HCT116 (cell line): ENCODE measurements around the gene PHF21A. TPM values are rescaled to one million over a fixed set of nuclear protein-coding genes. Genes with fewer than 3 reads are reported as not detected.

ENCODE experiments used
- ATAC-seq: fragments of 200-7000 bp; cut with Tn5 transposase; 2 replicates; pipeline ENCODE4 v1.9.1; 2020; ENCODE audit warnings: mild to moderate bottlenecking, moderate library complexity
- BruUV-seq: library from RNA; stranded (reverse); fragments of 400-500 nt; replicated peaks from 2 replicates; lab custom pipeline; 2021; lab: Mats Ljungman, UMichigan
- CTCF ChIA-PET: fragments of 300-600 bp; sonication (Branson Sonifier 250); formaldehyde crosslinking; loops from one replicate; lab custom pipeline; 2021; ENCODE audit warnings: antibody characterized with exemption; lab: Charles Lee
- POLR2A ChIA-PET: fragments of 300-600, 350-600 bp; sonication (Branson Sonifier 250); formaldehyde crosslinking; loops from one replicate; lab custom pipeline; 2021; ENCODE audit warnings: antibody characterized with exemption; lab: Charles Lee
- RAD21 ChIA-PET, 2 experiments: fragments of 300-600 bp; sonication (Branson Sonifier 250); formaldehyde crosslinking; loops; one replicate each; lab custom pipeline; 2023; ENCODE audit warnings: low total read pairs in 2 of 2; ENCODE audit not compliant: uncharacterized antibody in 2 of 2, unreplicated experiment in 2 of 2, low non-redundant PET in 1 of 2; lab: Charles Lee
- DNase-seq: peaks from one replicate; pipeline ENCODE4 v3.0.0-alpha.2; 2010; ENCODE audit warnings: low read depth, low spot score
- H2AFZ ChIP-seq: fragments of 200-600 bp; shearing (Covaris generic), sonication (generic); 2 replicates; pipeline ENCODE4 v1.6.1; 2017; ENCODE audit warnings: low read depth, mixed run types, mixed read lengths, antibody characterized with exemption, low read length; ENCODE audit not compliant: poor library complexity, severe bottlenecking
- H3K27ac ChIP-seq: 2 replicates; pipeline ENCODE4 v1.5.1; 2012; ENCODE audit warnings: low read depth, low read length
- H3K27me3 ChIP-seq: fragments of 200-600 bp; sonication (generic); 2 replicates; pipeline ENCODE4 v1.6.1; 2016; ENCODE audit warnings: mixed run types, low read length, mixed read lengths; ENCODE audit not compliant: insufficient read depth
- H3K36me3 ChIP-seq, 2 experiments: fragments of 200-500 bp in 1 of 2; fragments of 200-600 bp in 1 of 2; sonication (Bioruptor generic) in 1 of 2; sonication (generic) in 1 of 2; 2 replicates each; pipeline versions ENCODE4 v1.5.1 to v1.6.1; 2014 to 2016; ENCODE audit warnings: low read length in 2 of 2, inconsistent platforms in 1 of 2, mixed read lengths in 1 of 2, mixed run types in 1 of 2; ENCODE audit not compliant: insufficient read depth in 2 of 2, control insufficient read depth in 1 of 2
- H3K4me1 ChIP-seq, 2 experiments: fragments of 200-600 bp in 1 of 2; sonication (generic) in 1 of 2; 2 replicates each; pipeline versions ENCODE4 v1.5.1 to v1.6.1; 2012 to 2017; ENCODE audit warnings: low read length in 2 of 2, inconsistent platforms in 1 of 2, mild to moderate bottlenecking in 1 of 2, mixed read lengths in 1 of 2, mixed run types in 1 of 2, moderate library complexity in 1 of 2; ENCODE audit not compliant: insufficient read depth in 2 of 2, control insufficient read depth in 1 of 2
- H3K4me2 ChIP-seq: fragments of 200-600 bp; sonication (generic); 2 replicates; pipeline ENCODE4 v1.6.1; 2017; ENCODE audit warnings: mixed run types, low read length, mixed read lengths
- H3K4me3 ChIP-seq, 2 experiments: fragments of 200-600 bp in 1 of 2; sonication (generic) in 1 of 2; replicated peaks in 1 of 2; 2 replicates each; pipeline ENCODE4 v1.5.1; 2011 to 2016; ENCODE audit warnings: low read length in 2 of 2, control low read depth in 1 of 2, low read depth in 1 of 2, mild to moderate bottlenecking in 1 of 2, mixed read lengths in 1 of 2, mixed run types in 1 of 2
- H3K79me2 ChIP-seq: fragments of 200-600 bp; sonication (generic); 2 replicates; pipeline ENCODE4 v1.6.1; 2017; ENCODE audit warnings: mild to moderate bottlenecking, mixed run types, low read length, moderate library complexity, mixed read lengths; ENCODE audit not compliant: insufficient read depth
- H3K9ac ChIP-seq: fragments of 200-600 bp; sonication (generic); 2 replicates; pipeline ENCODE4 v1.6.1; 2016; ENCODE audit warnings: low read length, mixed read lengths
- H3K9me2 ChIP-seq: fragments of 200-600 bp; sonication (generic), shearing (Covaris generic); 2 replicates; pipeline ENCODE4 v1.6.1; 2017; ENCODE audit warnings: mixed run types, mild to moderate bottlenecking, moderate library complexity; ENCODE audit not compliant: insufficient read depth
- H3K9me3 ChIP-seq, 2 experiments: fragments of 200-500 bp in 1 of 2; fragments of 200-600 bp in 1 of 2; sonication (Bioruptor generic) in 1 of 2; sonication (generic) in 1 of 2; 2 replicates each; pipeline ENCODE4 v1.6.1; 2014 to 2017; ENCODE audit warnings: low read length in 2 of 2, mixed read lengths in 2 of 2, inconsistent platforms in 1 of 2, low read depth in 1 of 2, mild to moderate bottlenecking in 1 of 2, mixed run types in 1 of 2, moderate library complexity in 1 of 2; ENCODE audit not compliant: control insufficient read depth in 1 of 2, insufficient read depth in 1 of 2
- H4K20me1 ChIP-seq: fragments of 200-600 bp; sonication (generic), shearing (Covaris generic); 2 replicates; pipeline ENCODE4 v1.6.1; 2017; ENCODE audit warnings: mixed run types, mild to moderate bottlenecking, moderate library complexity; ENCODE audit not compliant: insufficient read depth
- ATF3 ChIP-seq: IDR thresholded peaks from 2 replicates; pipeline ENCODE4 v1.6.1; 2012
- CBX3 ChIP-seq: IDR thresholded peaks from 2 replicates; pipeline ENCODE4 v1.6.1; 2012; ENCODE audit warnings: low read depth
- CEBPB ChIP-seq: IDR thresholded peaks from 2 replicates; pipeline ENCODE4 v1.6.1; 2012; ENCODE audit warnings: low read depth
- EGR1 ChIP-seq: IDR thresholded peaks from 2 replicates; pipeline ENCODE4 v1.6.1; 2012; ENCODE audit warnings: low read depth
- EZH2 ChIP-seq: fragments of 200-600 bp; sonication (generic); IDR thresholded peaks from 2 replicates; pipeline ENCODE4 v1.6.1; 2017; ENCODE audit warnings: antibody characterized with exemption, mixed run types
- EZH2phosphoT487 ChIP-seq: fragments of 200-600 bp; IDR thresholded peaks from 2 replicates; pipeline ENCODE4 v1.6.1; 2018; ENCODE audit warnings: antibody characterized with exemption, borderline replicate concordance
- FOSL1 ChIP-seq: IDR thresholded peaks from 2 replicates; pipeline ENCODE4 v1.6.1; 2012; ENCODE audit warnings: low read depth
- JUND ChIP-seq: IDR thresholded peaks from 2 replicates; pipeline ENCODE4 v1.6.1; 2012
- POLR2A ChIP-seq: IDR thresholded peaks from 2 replicates; pipeline ENCODE4 v1.7.0; 2011; ENCODE audit warnings: borderline replicate concordance; ENCODE audit not compliant: insufficient read depth, insufficient read length; ENCODE audit errors: extremely low read depth
- POLR2AphosphoS5 ChIP-seq: IDR thresholded peaks from 2 replicates; pipeline ENCODE4 v1.6.1; 2011; ENCODE audit warnings: mild to moderate bottlenecking, low read depth, low read length, moderate library complexity
- RAD21 ChIP-seq: IDR thresholded peaks from 2 replicates; pipeline ENCODE4 v1.6.1; 2012; ENCODE audit warnings: low read depth, mild to moderate bottlenecking
- REST ChIP-seq: IDR thresholded peaks from 2 replicates; pipeline ENCODE4 v1.6.1; 2012; ENCODE audit warnings: low read depth
- SP1 ChIP-seq: IDR thresholded peaks from 2 replicates; pipeline ENCODE4 v1.6.1; 2012; ENCODE audit warnings: low read depth
- SRF ChIP-seq: IDR thresholded peaks from 2 replicates; pipeline ENCODE4 v1.6.1; 2012; ENCODE audit warnings: low read depth
- TCF7L2 ChIP-seq: IDR thresholded peaks from 2 replicates; pipeline ENCODE4 v1.7.0; 2011; ENCODE audit warnings: borderline replicate concordance, inconsistent platforms; ENCODE audit not compliant: insufficient read depth, insufficient read length; ENCODE audit errors: extremely low read depth
- ZFX ChIP-seq: fragments of 450-650 bp; IDR thresholded peaks from 2 replicates; pipeline ENCODE4 v1.6.1; 2017
- intact Hi-C: fragments of 100-400 bp; cut with micrococcal nuclease; formaldehyde crosslinking; loops from 2 replicates; pipeline ENCODE4 v1.10.0; 2022
- total RNA-seq: library from RNA; stranded (reverse); gene quantifications from one replicate; pipeline ENCODE4 v1.2.1, GENCODE V29; 2021; ENCODE audit not compliant: unreplicated experiment

The PHF21A gene
- total RNA-seq, 1 experiment from 2014 or later = 27.0 TPM

DNA sequence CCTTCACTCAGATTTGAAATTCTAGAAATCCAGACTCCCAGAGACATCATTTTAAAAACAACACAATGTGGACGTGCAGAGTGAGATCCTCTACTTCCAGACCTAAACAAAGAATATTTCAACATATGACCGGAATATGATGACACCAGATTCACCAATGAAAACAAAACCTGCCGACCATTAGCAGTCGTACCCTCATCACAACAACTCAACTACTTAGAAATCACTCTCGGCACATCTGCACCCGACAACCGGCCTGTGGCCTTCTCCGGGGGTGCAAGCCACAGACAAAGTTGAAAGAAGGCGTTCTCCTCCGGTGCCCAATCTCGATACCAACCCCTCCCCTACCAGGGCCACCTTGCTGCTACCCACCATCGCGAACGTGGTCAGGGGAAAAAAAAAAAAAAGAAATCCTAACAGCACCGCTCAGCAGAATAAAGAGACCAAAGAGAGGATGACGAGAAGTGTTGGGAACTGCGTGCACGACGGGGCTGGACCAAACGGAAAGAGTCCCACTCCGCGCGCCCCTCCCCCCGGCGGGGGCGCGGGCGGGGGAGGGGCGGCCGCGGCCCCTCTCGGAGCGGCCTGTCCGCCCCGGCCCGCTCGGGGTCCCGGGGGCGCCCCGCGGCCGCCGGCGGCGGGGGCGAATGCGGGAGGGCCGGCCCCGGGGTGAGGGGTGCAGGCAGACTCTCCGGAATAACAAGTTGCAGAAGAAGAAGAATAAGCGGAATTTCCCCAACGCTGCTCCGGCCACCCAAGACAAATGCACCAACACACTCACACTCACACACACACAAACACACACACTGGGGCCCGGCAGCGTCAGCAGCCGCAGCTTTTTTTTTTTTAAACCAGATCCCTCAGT is 1.7 kb downstream of the PHF21A start:
- BruUV-seq = TSS peak; percentile 55

GRCh38 chr11:46118702-46119351 is 2.4 kb downstream of the PHF21A start:
- H3K9me3 ChIP-seq = no peaks in the 10 kb centered on the region
- peak overlapping the region; percentile 55 for H3K4me3 ChIP-seq
- CTCF ChIA-PET = interaction anchor here (1.1 to 2.2 kb wide), 2 partner anchors 8 to 129 kb away, joined by 3 to 9 read pairs; no protein-coding TSS in a partner anchor
- no TSS peak for BruUV-seq
- POLR2A ChIA-PET = no interaction called here
- no peak overlapping the region for H2AFZ ChIP-seq
- H3K4me2 ChIP-seq = peak overlapping the region; percentile 67
- H3K9ac ChIP-seq = peak overlapping the region; percentile 39; the same call in 1 of the 2 replicates
- H3K4me1 ChIP-seq = peaks cover 12 to 19% of the 10 kb centered on the region in 2 experiments; a peak in 3 of 4 replicates
- H3K9me2 ChIP-seq = no peaks in the 10 kb centered on the region
- intact Hi-C loops = no loop called here
- peaks cover 4% of the 10 kb centered on the region; the same call in 1 of the 2 replicates for H3K79me2 ChIP-seq
- DNase-seq (no peak), ATAC-seq (no peak)
- H4K20me1 ChIP-seq = no peaks in the 10 kb centered on the region
- H3K36me3 ChIP-seq = no peaks in the 10 kb centered on the region
- H3K27me3 ChIP-seq = no peaks in the 10 kb centered on the region
- RAD21 ChIA-PET = no interaction called here
- no peak overlapping the region for H3K27ac ChIP-seq
- TF ChIP-seq CEBPB (no peak), EGR1 (no peak), EZH2 (no peak), EZH2phosphoT487 (no peak), TCF7L2 (no peak), JUND (no peak), ATF3 (no peak), FOSL1 (no peak), ZFX (no peak), SP1 (no peak), SRF (no peak), POLR2AphosphoS5 (no peak), CBX3 (no peak), REST (no peak)

More for the DNA sequence above, 1.7 kb downstream of the PHF21A start:
- Histone ChIP-seq H3K4me3 (peak overlapping the region; percentile 55), H3K36me3 (no peaks in the 10 kb centered on the region), H3K4me1 (peaks cover 12 to 19% of the 10 kb centered on the region in 2 experiments; a peak in 3 of 4 replicates), H3K9ac (peak overlapping the region; percentile 39), H3K4me2 (peak overlapping the region; percentile 67), H4K20me1 (no peaks in the 10 kb centered on the region), H3K9me2 (no peaks in the 10 kb centered on the region), H2AFZ (no peak overlapping the region), H3K79me2 (peaks cover 4% of the 10 kb centered on the region; the same call in 1 of the 2 replicates), H3K9me3 (no peaks in the 10 kb centered on the region), H3K27me3 (no peaks in the 10 kb centered on the region), H3K27ac (peak overlapping the region; percentile 46)
- ChIA-PET RAD21 (no interaction called here), POLR2A (no interaction called here), CTCF (interaction anchor here (1.1 kb wide), 1 partner anchor 129 kb away, joined by 3 read pairs; no protein-coding TSS in a partner anchor)
- TF ChIP-seq POLR2A (peak; percentile 34), ZFX (peak; percentile 29; the same call in 1 of the 2 replicates), RAD21 (no peak)
- DNase-seq (no peak), ATAC-seq (no peak)
- intact Hi-C loops = no loop called here
